NCI-H2196 treated with DMSO at 0.1 percent for 48 hours (cell line): ENCODE measurements around the gene PIK3R2.
"Not testable (repeated sequence)": the region's sequence is repeated elsewhere in the genome, so short reads cannot be mapped to it uniquely, and the experiment has no call there.

Source experiments
- DNase-seq: peaks from one replicate; lab custom pipeline; 2025; ENCODE audit not compliant: unreplicated experiment; lab: John Stamatoyannopoulos, UW

Gene PIK3R2

GRCh38 chr19:18152817-18153555, at the start of gene PIK3R2:
Gene PIK3R2, plus strand, starts transcription at chr19:18153163. Its CDS starts 2,717 bp downstream, at chr19:18155880.
- peak; percentile 97 for DNase-seq

- DNase-seq = no peak
Measured at GRCh38 chr19:18104793-18105131, 48.2 kb upstream of the PIK3R2 start.

- DNase-seq = not testable (repeated sequence)
Measured at GRCh38 chr19:18105259-18105658, 47.7 kb upstream of the PIK3R2 start.

GRCh38 chr19:18107235-18107634, 45.7 kb upstream of the PIK3R2 start:
- DNase-seq = no peak

- no peak for DNase-seq
Measured at GRCh38 chr19:18108897-18109296, 44.1 kb upstream of the PIK3R2 start.

- no peak for DNase-seq
Measured at GRCh38 chr19:18109341-18109732, 43.6 kb upstream of the PIK3R2 start.

- DNase-seq = no peak
Measured at GRCh38 chr19:18109733-18110608, 43.0 kb upstream of the PIK3R2 start.

GRCh38 chr19:18110609-18111232, 42.2 kb upstream of the PIK3R2 start:
- no peak for DNase-seq

GRCh38 chr19:18112989-18113478, 39.9 kb upstream of the PIK3R2 start:
- peak; percentile 72 for DNase-seq

- DNase-seq = no peak
Measured at GRCh38 chr19:18113827-18114226, 39.1 kb upstream of the PIK3R2 start.

GRCh38 chr19:18114483-18114882, 38.5 kb upstream of the PIK3R2 start:
- no peak for DNase-seq

- no peak for DNase-seq
Measured at GRCh38 chr19:18117364-18117691, 35.6 kb upstream of the PIK3R2 start.

- DNase-seq = peak; percentile 79
Measured at GRCh38 chr19:18117692-18118378, 35.1 kb upstream of the PIK3R2 start.

- no peak for DNase-seq
Measured at GRCh38 chr19:18118420-18119012, 34.4 kb upstream of the PIK3R2 start.

- DNase-seq = no peak
Measured at GRCh38 chr19:18119013-18119716, 33.8 kb upstream of the PIK3R2 start.

- DNase-seq = no peak
Measured at GRCh38 chr19:18119717-18120105, 33.3 kb upstream of the PIK3R2 start.

- DNase-seq = no peak
Measured at GRCh38 chr19:18120127-18120526, 32.8 kb upstream of the PIK3R2 start.

- no peak for DNase-seq
Measured at GRCh38 chr19:18121166-18121565, 31.8 kb upstream of the PIK3R2 start.

- no peak for DNase-seq
Measured at GRCh38 chr19:18122424-18122823, 30.5 kb upstream of the PIK3R2 start.
